Stimulated activated CD4-positive, alpha-beta T cell treated with anti-CD3 and anti-CD28 coated beads, Interleukin-1b, Interleukin-23, amount 100 ng/mL, for 24 hours (primary cell): ENCODE measurements around the gene GPATCH4.

Source experiments
- DNase-seq, 4 experiments: peaks; one replicate each; pipeline ENCODE4 v3.0.0-alpha.2; 2020; ENCODE audit warnings: low read depth in 4 of 4, low spot score in 1 of 4

GPATCH4 gene

GRCh38 chr1:156551066-156551643 lies 50.1 kb downstream of the GPATCH4 start:
- DNase-seq = no peak

- DNase-seq = no peak
Observed at GRCh38 chr1:156550346-156550745, 50.9 kb downstream of the GPATCH4 start.

DNA sequence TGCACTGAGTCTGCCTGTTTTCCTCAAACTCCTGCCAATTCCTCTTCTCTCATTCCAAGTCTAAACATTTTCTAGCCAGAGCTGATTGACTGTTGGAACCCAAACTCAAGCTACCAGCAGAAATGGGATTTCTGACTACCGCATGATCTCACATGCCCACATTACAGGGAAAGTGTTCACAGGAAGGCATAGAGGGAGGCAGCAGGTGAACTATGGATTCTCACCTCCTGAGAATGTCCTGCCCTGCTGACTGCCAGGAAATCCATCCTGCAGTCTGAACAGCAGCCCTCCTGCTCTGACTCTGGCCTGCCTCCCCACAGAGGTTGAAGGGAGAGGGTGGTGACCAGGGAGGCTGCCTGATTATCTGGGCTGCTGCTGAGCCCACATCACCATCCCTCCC lies 51.4 kb downstream of the GPATCH4 start:
- no peak for DNase-seq

DNA sequence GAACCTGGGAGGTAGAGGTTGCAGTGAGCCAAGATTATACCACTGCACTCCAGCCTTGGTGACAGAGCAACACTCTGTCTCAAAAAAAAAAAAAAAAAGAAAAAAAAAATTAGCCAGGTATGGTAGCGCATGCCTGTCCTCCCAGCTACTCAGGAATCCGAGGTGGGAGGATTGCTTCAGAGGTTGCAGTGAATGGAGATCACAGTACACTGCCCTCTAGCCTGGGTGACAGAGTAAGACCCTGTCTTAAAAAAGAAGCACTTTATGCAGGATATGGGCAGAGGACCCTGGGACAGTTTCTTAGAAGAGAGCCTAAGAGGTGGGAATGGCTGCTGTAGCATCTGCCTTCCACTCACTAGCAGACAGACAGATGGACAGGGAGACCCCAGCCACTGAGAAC lies 51.9 kb downstream of the GPATCH4 start:
- DNase-seq = no peak

GRCh38 chr1:156547982-156548381 lies 53.3 kb downstream of the GPATCH4 start:
- no peak for DNase-seq

GRCh38 chr1:156547434-156547833 lies 53.8 kb downstream of the GPATCH4 start:
- DNase-seq = no peak

GRCh38 chr1:156546267-156546666 lies 55.0 kb downstream of the GPATCH4 start:
- no peak for DNase-seq

- DNase-seq = no peak
Observed at GRCh38 chr1:156544592-156545102, 56.6 kb downstream of the GPATCH4 start.
